Uterus (tissue), 4 donors: Measurements from ENCODE around the gene PDK4. TPM values are rescaled to one million over a fixed set of nuclear protein-coding genes. Genes with fewer than 3 reads are reported as not detected.

Experiments
- DNase-seq, 2 donors: peaks; one replicate each; pipeline ENCODE4 v3.0.0-alpha.2; 2019 to 2020
- H3K27ac ChIP-seq, 2 donors: fragments of 200-600 bp; sonication (generic); 1 replicate in 1 of 2; 2 replicates in 1 of 2; pipeline ENCODE4 v1.5.1; 2016 to 2018
- H3K27me3 ChIP-seq, 2 donors: fragments of 200-600 bp; sonication (generic); one replicate each; pipeline ENCODE4 v1.5.1; 2018 to 2019; ENCODE audit warnings: control low read depth in 1 of 2
- H3K36me3 ChIP-seq, 2 donors: fragments of 200-600 bp; sonication (generic); one replicate each; pipeline ENCODE4 v1.5.1; 2019; ENCODE audit warnings: control low read depth in 1 of 2
- H3K4me1 ChIP-seq, 2 donors: fragments of 200-600 bp; sonication (generic); one replicate each; pipeline ENCODE4 v1.5.1; 2018 to 2019; ENCODE audit warnings: control low read depth in 1 of 2
- H3K4me3 ChIP-seq, 2 donors: fragments of 200-600 bp; sonication (generic); 1 replicate in 1 of 2; 2 replicates in 1 of 2; pipeline ENCODE4 v1.5.1; 2018 to 2019; ENCODE audit warnings: mild to moderate bottlenecking in 1 of 2
- H3K9me3 ChIP-seq, 2 donors: fragments of 200-600 bp; sonication (generic); one replicate each; pipeline ENCODE4 v1.5.1; 2019; ENCODE audit warnings: control low read depth in 1 of 2
- POLR2A ChIP-seq, 2 donors: fragments of 450-650 bp; IDR thresholded peaks; one replicate each; pipeline ENCODE4 v1.6.1; 2016; ENCODE audit warnings: antibody characterized with exemption in 2 of 2, mild to moderate bottlenecking in 1 of 2, moderate library complexity in 1 of 2
- intact Hi-C: fragments of 100-400 bp; cut with DNase I; formaldehyde crosslinking; loops from one replicate; pipeline ENCODE4 v1.15.1; 2023; ENCODE audit warnings: low total_unique reads
- total RNA-seq, 4 donors: library from RNA; depleted of rRNA in 3 of 4; stranded (reverse); fragments of >200 nt in 3 of 4; gene quantifications; one replicate each; pipeline versions ENCODE4 v1.1.0 to v1.2.4, GENCODE V29; 2014 to 2023
- TF ChIP-seq, protein P1 (sequence below), 4 experiments: fragments of 200-600 bp in 2 of 4; fragments of 450-650 bp in 2 of 4; sonication (generic) in 2 of 4; IDR thresholded peaks; one replicate each; pipeline ENCODE4 v1.5.1; 2016 to 2019; ENCODE audit warnings: antibody characterized with exemption in 4 of 4, mild to moderate bottlenecking in 2 of 4, moderate library complexity in 1 of 4
- donor health status: DM: yes; HTN: yes; CAD: no.

Gene PDK4
- total RNA-seq, 4 donors from 2014 or later, result 12.0 to 509 (median 177) TPM

- no peaks in the 10 kb centered on the region for H3K36me3 ChIP-seq
- no peak overlapping the region for H3K4me3 ChIP-seq
- H3K4me1 ChIP-seq, result no peaks in the 10 kb centered on the region
- H3K9me3 ChIP-seq, result no peaks in the 10 kb centered on the region
- no peaks in the 10 kb centered on the region for H3K27me3 ChIP-seq
- no peak for DNase-seq
- H3K27ac ChIP-seq, result no peak overlapping the region
- TF ChIP-seq, protein P1, sequence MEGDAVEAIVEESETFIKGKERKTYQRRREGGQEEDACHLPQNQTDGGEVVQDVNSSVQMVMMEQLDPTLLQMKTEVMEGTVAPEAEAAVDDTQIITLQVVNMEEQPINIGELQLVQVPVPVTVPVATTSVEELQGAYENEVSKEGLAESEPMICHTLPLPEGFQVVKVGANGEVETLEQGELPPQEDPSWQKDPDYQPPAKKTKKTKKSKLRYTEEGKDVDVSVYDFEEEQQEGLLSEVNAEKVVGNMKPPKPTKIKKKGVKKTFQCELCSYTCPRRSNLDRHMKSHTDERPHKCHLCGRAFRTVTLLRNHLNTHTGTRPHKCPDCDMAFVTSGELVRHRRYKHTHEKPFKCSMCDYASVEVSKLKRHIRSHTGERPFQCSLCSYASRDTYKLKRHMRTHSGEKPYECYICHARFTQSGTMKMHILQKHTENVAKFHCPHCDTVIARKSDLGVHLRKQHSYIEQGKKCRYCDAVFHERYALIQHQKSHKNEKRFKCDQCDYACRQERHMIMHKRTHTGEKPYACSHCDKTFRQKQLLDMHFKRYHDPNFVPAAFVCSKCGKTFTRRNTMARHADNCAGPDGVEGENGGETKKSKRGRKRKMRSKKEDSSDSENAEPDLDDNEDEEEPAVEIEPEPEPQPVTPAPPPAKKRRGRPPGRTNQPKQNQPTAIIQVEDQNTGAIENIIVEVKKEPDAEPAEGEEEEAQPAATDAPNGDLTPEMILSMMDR (IDR thresholded peaks at IDR 0.05), result no peak
- no peak for TF ChIP-seq POLR2A (IDR thresholded peaks at IDR 0.05)
- intact Hi-C loops, result loop anchor here (5.0 kb wide), 1 partner anchor 139 kb away; no protein-coding TSS in a partner anchor
Observed at GRCh38 chr7:95543312-95543711, 53.0 kb downstream of the PDK4 start.

GRCh38 chr7:95540366-95540765 lies 56.0 kb downstream of the PDK4 start:
- no peak overlapping the region for H3K4me3 ChIP-seq
- H3K27me3 ChIP-seq, result no peaks in the 10 kb centered on the region
- TF ChIP-seq, protein P1 (IDR thresholded peaks at IDR 0.05), result no peak
- TF ChIP-seq POLR2A (IDR thresholded peaks at IDR 0.05), result no peak
- H3K36me3 ChIP-seq, result no peaks in the 10 kb centered on the region
- no peaks in the 10 kb centered on the region for H3K9me3 ChIP-seq
- no peak overlapping the region for H3K27ac ChIP-seq
- H3K4me1 ChIP-seq, result no peaks in the 10 kb centered on the region
- no peak for DNase-seq
- intact Hi-C loops, result loop anchor here (5.0 kb wide), 1 partner anchor 142 kb away; no protein-coding TSS in a partner anchor

DNA sequence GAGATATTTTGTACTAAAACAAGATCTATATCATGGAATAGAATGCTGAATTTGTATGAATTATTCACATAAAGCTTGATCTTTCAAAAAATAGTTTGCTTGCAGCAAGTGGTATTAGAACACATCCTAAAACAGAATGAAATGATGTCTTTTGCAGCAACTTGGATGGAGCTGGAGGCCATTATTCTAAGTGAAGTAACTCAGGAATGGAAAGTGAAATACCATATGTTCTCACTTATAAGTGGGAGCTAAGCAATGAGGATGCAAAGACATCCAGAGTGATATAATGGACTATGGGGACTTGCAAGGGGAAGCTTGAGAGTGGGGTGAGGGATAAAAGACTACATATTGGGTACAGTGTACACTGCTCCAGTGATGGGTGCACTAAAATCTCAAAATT lies 56.9 kb downstream of the PDK4 start:
- intact Hi-C loops, result no loop called here
- H3K9me3 ChIP-seq, result no peaks in the 10 kb centered on the region
- no peaks in the 10 kb centered on the region for H3K4me1 ChIP-seq
- TF ChIP-seq POLR2A (IDR thresholded peaks at IDR 0.05), result no peak
- TF ChIP-seq, protein P1 (IDR thresholded peaks at IDR 0.05), result no peak
- no peak for DNase-seq
- no peak overlapping the region for H3K4me3 ChIP-seq
- no peaks in the 10 kb centered on the region for H3K36me3 ChIP-seq
- no peaks in the 10 kb centered on the region for H3K27me3 ChIP-seq
- H3K27ac ChIP-seq, result no peak overlapping the region

- no peak for DNase-seq
Observed at GRCh38 chr7:95537468-95537867, 58.8 kb downstream of the PDK4 start.

DNA sequence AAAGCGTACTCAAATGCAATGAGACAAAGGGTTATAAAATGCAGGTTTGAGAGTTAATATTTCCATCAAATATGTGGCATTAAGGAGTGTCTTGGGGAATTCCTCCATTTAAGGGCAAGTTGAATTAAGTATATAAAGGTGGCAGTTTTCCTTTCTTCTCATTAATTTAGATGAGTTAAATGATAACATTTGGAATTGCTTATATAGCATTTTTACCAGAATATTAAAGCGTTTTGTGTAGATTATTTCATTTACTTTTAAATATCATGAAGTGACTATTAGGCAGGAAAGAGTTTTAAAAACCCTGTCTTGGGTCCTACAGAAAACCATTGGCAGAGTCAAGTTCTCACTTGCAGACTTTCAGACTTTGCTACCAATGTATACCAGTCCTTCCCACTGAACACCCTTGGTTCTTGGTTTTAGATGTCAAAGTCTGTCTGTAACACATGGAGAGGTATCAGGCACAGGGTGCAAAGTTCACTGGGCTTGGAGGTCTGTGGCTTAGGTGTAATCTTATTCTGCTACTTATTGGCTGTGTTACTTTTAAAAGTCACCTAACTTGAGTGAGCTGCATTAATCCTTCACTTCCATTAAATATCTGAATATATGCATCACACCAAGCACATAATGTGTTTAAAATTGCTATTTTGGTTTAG lies 59.5 kb downstream of the PDK4 start:
- H3K36me3 ChIP-seq, result no peaks in the 10 kb centered on the region
- no peak for DNase-seq
- H3K4me3 ChIP-seq, result no peak overlapping the region
- H3K4me1 ChIP-seq, result no peaks in the 10 kb centered on the region
- H3K27me3 ChIP-seq, result no peaks in the 10 kb centered on the region
- H3K27ac ChIP-seq, result no peak overlapping the region
- no peaks in the 10 kb centered on the region for H3K9me3 ChIP-seq
- intact Hi-C loops, result no loop called here
- TF ChIP-seq, protein P1 (IDR thresholded peaks at IDR 0.05), result no peak
- TF ChIP-seq POLR2A (IDR thresholded peaks at IDR 0.05), result no peak

More at GRCh38 chr7:95537468-95537867, 58.8 kb downstream of the PDK4 start:
- intact Hi-C loops, result no loop called here
- H3K4me1 ChIP-seq, result no peaks in the 10 kb centered on the region
- H3K27ac ChIP-seq, result no peak overlapping the region
- H3K27me3 ChIP-seq, result no peaks in the 10 kb centered on the region
- TF ChIP-seq POLR2A (IDR thresholded peaks at IDR 0.05), result no peak
- TF ChIP-seq, protein P1 (IDR thresholded peaks at IDR 0.05), result no peak
- H3K4me3 ChIP-seq, result no peak overlapping the region
- no peaks in the 10 kb centered on the region for H3K9me3 ChIP-seq
- no peaks in the 10 kb centered on the region for H3K36me3 ChIP-seq
